ENCODE measurements around the gene LRRC32.
"Not testable (repeated sequence)": the region's sequence is repeated elsewhere in the genome, so short reads cannot be mapped to it uniquely, and the experiment has no call there.

LRRC32 gene

GRCh38 chr11:76644591-76644990, 26.0 kb downstream of the LRRC32 start:
- no peak for DNase-seq

GRCh38 chr11:76643711-76644110, 26.8 kb downstream of the LRRC32 start:
- DNase-seq: not testable (repeated sequence)

- DNase-seq: peak in 1 of 5 experiments; percentile 38
These were observed 28.2 kb downstream of the LRRC32 start for GRCh38 chr11:76642341-76642740.

- DNase-seq: no peak
These were observed 28.6 kb downstream of the LRRC32 start for GRCh38 chr11:76641905-76642304.

GRCh38 chr11:76640501-76640900, 30.0 kb downstream of the LRRC32 start:
- DNase-seq: no peak

GRCh38 chr11:76639621-76640020, 30.9 kb downstream of the LRRC32 start:
- no peak for DNase-seq

- DNase-seq: no peak
These were observed 32.0 kb downstream of the LRRC32 start for GRCh38 chr11:76638270-76639197.

GRCh38 chr11:76637491-76638269, 32.9 kb downstream of the LRRC32 start:
- peak in 1 of 5 experiments; percentile 24 for DNase-seq

GRCh38 chr11:76636826-76637460, 33.6 kb downstream of the LRRC32 start:
- no peak for DNase-seq

- no peak for DNase-seq
These were observed 34.4 kb downstream of the LRRC32 start for GRCh38 chr11:76635991-76636738.

- no peak for DNase-seq
These were observed 35.7 kb downstream of the LRRC32 start for GRCh38 chr11:76634886-76635285.

GRCh38 chr11:76632492-76632891, 38.1 kb downstream of the LRRC32 start:
- DNase-seq: peak in 1 of 5 experiments; percentile 45

- no peak for DNase-seq
These were observed 38.8 kb downstream of the LRRC32 start for GRCh38 chr11:76631566-76632308.

GRCh38 chr11:76630600-76631281, 39.8 kb downstream of the LRRC32 start:
- no peak for DNase-seq

- no peak for DNase-seq
These were observed 40.5 kb downstream of the LRRC32 start for GRCh38 chr11:76629853-76630599.

- DNase-seq: peak in 2 of 5 experiments; percentile 22 to 81
These were observed 41.3 kb downstream of the LRRC32 start for GRCh38 chr11:76629116-76629852.

GRCh38 chr11:76628408-76628947, 42.1 kb downstream of the LRRC32 start:
- DNase-seq: no peak

GRCh38 chr11:76627606-76628005, 42.9 kb downstream of the LRRC32 start:
- DNase-seq: no peak

GRCh38 chr11:76626921-76627401, 43.6 kb downstream of the LRRC32 start:
- DNase-seq: peak in 3 of 5 experiments; percentile 13 to 87 (median 26)
